ENCODE measurements around the gene LYVE1.

LYVE1 gene

DNA sequence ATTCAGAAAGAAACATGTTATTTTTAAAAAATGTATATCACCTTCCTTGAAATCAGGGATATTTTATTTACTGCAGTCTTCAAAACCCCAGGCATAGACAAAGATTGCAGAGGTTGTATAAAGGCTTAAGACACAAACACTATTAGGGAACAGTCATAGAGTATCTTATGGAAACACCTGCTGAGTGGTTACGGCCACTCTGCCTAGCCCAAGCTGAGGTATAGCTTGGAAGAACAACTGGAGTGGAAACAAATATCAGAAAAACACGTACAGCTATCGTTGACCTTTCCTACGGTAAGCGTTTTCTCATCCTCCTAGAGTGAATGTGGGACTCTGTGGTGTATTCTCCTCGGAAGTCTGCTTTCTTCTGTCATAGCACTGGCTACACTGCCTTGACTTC lies 30.4 kb upstream of the LYVE1 start:
- TF ChIP-seq, protein P1, sequence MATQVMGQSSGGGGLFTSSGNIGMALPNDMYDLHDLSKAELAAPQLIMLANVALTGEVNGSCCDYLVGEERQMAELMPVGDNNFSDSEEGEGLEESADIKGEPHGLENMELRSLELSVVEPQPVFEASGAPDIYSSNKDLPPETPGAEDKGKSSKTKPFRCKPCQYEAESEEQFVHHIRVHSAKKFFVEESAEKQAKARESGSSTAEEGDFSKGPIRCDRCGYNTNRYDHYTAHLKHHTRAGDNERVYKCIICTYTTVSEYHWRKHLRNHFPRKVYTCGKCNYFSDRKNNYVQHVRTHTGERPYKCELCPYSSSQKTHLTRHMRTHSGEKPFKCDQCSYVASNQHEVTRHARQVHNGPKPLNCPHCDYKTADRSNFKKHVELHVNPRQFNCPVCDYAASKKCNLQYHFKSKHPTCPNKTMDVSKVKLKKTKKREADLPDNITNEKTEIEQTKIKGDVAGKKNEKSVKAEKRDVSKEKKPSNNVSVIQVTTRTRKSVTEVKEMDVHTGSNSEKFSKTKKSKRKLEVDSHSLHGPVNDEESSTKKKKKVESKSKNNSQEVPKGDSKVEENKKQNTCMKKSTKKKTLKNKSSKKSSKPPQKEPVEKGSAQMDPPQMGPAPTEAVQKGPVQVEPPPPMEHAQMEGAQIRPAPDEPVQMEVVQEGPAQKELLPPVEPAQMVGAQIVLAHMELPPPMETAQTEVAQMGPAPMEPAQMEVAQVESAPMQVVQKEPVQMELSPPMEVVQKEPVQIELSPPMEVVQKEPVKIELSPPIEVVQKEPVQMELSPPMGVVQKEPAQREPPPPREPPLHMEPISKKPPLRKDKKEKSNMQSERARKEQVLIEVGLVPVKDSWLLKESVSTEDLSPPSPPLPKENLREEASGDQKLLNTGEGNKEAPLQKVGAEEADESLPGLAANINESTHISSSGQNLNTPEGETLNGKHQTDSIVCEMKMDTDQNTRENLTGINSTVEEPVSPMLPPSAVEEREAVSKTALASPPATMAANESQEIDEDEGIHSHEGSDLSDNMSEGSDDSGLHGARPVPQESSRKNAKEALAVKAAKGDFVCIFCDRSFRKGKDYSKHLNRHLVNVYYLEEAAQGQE (IDR thresholded peaks at IDR 0.05; ENCODE audit: insufficient read depth in 1 of 2, low read depth in 2 of 2, low read length in 2 of 2), result no peak
- no peak for TF ChIP-seq FOXP2 (optimal IDR thresholded peaks at IDR 0.05; ENCODE audit: borderline replicate concordance, extremely low read depth, extremely low read length, insufficient read depth)
- no peak for TF ChIP-seq TAF1 (IDR thresholded peaks at IDR 0.05; ENCODE audit: borderline replicate concordance, insufficient read depth, low read length)
- no peak for TF ChIP-seq POLR2AphosphoS5 (IDR thresholded peaks at IDR 0.05; ENCODE audit: low read depth, low read length)
- no peak for TF ChIP-seq SIN3A (IDR thresholded peaks at IDR 0.05; ENCODE audit: borderline replicate concordance, insufficient read depth, low read length)

DNA sequence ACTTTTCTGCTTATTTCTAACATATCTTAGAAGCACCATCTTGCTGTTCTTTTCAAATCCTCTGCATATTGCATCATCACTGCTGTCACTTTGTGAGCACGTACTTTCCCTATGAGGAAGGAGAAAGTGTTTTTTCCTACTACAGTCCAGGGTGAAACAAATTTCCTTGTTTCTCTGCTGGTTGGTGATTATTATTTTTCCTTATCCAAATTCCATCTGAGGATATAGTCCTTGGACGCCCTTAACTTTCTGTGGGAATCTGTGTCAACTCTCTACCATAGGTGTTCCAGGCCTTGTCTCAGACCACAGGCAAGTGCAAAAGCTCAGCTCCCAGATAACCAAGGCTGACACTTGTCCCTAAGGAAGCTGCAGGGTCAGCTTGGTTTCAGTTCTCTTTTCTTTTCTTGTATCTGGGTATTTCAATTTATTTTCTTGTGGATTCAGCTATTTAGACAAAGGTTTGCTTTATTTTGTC lies 29.4 kb upstream of the LYVE1 start:
- TF ChIP-seq TAF1 (IDR thresholded peaks at IDR 0.05; ENCODE audit: borderline replicate concordance, insufficient read depth, low read length) (no peak), SIN3A (IDR thresholded peaks at IDR 0.05; ENCODE audit: borderline replicate concordance, insufficient read depth, low read length) (no peak), FOXP2 (optimal IDR thresholded peaks at IDR 0.05; ENCODE audit: borderline replicate concordance, extremely low read depth, extremely low read length, insufficient read depth) (no peak), POLR2AphosphoS5 (IDR thresholded peaks at IDR 0.05; ENCODE audit: low read depth, low read length) (no peak)
- TF ChIP-seq, protein P1 (IDR thresholded peaks at IDR 0.05; ENCODE audit: insufficient read depth in 1 of 2, low read depth in 2 of 2, low read length in 2 of 2), result no peak

DNA sequence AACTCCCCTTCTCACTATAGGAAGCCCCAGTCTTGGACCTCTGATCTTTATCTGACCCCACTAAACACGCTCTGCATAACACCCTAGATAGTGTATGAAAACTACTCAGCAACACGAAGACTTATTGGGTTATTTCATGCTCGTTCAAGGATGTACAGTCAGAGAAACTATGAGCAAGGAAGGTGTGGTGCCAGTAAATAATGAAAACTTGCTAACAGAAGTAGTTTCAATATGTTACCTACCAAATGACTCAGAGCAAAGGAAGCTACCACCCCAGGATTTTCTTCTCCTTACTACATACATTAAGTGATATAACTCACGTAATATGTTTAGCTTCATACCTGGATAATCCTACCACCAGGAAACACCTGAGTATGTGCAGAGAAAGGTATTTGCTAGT lies 25.9 kb upstream of the LYVE1 start:
- TF ChIP-seq SIN3A (IDR thresholded peaks at IDR 0.05; ENCODE audit: borderline replicate concordance, insufficient read depth, low read length) (no peak), FOXP2 (optimal IDR thresholded peaks at IDR 0.05; ENCODE audit: borderline replicate concordance, extremely low read depth, extremely low read length, insufficient read depth) (no peak), POLR2AphosphoS5 (IDR thresholded peaks at IDR 0.05; ENCODE audit: low read depth, low read length) (no peak), TAF1 (IDR thresholded peaks at IDR 0.05; ENCODE audit: borderline replicate concordance, insufficient read depth, low read length) (no peak)
- TF ChIP-seq, protein P1 (IDR thresholded peaks at IDR 0.05; ENCODE audit: insufficient read depth in 1 of 2, low read depth in 2 of 2, low read length in 2 of 2), result no peak

DNA sequence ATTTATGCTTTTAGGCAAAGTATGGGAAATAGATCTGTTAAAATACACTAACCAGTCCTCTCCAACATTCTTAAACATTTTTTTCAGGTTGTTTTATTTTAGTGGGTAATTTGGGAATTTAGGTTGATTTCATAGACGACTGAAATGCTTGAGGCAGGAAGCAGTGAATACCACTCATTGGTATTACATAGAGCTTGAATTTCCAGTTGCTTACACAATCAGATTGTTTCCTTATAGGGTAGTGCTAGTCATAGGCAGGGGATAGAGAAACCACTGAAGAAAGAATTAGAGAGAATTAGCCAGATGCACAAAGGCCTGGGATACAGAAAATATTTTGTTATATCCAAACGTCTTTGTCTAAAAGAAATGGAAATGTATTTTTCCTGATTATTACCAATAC lies 23.9 kb upstream of the LYVE1 start:
- TF ChIP-seq TAF1 (IDR thresholded peaks at IDR 0.05; ENCODE audit: borderline replicate concordance, insufficient read depth, low read length), result no peak

DNA sequence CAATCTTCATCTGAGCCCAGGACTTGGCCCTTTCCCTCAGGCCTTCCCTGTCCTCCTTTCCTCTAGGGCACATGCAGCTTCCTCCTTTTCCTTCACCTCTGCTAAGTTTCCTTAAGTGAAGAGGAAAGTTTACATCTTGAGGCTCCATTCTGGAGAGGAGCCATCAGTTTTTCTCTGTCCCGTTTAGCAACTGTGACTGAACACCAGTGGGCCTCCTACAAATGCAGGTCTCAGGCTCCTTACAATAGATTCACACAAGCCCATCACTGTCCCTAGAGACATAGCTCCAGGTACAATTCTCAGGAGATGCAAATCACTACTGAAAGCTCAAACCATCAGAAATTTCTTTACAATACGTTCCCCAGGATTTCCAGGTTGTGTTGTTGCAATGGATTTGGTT lies 23.3 kb upstream of the LYVE1 start:
- TF ChIP-seq FOXP2 (optimal IDR thresholded peaks at IDR 0.05; ENCODE audit: borderline replicate concordance, extremely low read depth, extremely low read length, insufficient read depth), result no peak
- TF ChIP-seq SIN3A (IDR thresholded peaks at IDR 0.05; ENCODE audit: borderline replicate concordance, insufficient read depth, low read length), result no peak
- no peak for TF ChIP-seq TAF1 (IDR thresholded peaks at IDR 0.05; ENCODE audit: borderline replicate concordance, insufficient read depth, low read length)
- TF ChIP-seq, protein P1 (IDR thresholded peaks at IDR 0.05; ENCODE audit: insufficient read depth in 1 of 2, low read depth in 2 of 2, low read length in 2 of 2), result no peak
- TF ChIP-seq POLR2AphosphoS5 (IDR thresholded peaks at IDR 0.05; ENCODE audit: low read depth, low read length), result no peak
